Suprapubic skin (tissue), 4 donors: ENCODE measurements around the gene MT1E.

ENCODE experiments used
- CTCF ChIP-seq, 2 donors: fragments of 200-600 bp in 1 of 2; fragments of 450-650 bp in 1 of 2; sonication (generic) in 1 of 2; IDR thresholded peaks; one replicate each; pipeline ENCODE4 v1.5.1; 2016 to 2019; ENCODE audit warnings: antibody characterized with exemption in 2 of 2, mild to moderate bottlenecking in 1 of 2, moderate library complexity in 1 of 2
- EP300 ChIP-seq: sonication (generic); formaldehyde crosslinking; IDR thresholded peaks from one replicate; pipeline ENCODE4 v1.6.1; 2017; ENCODE audit warnings: antibody characterized with exemption
- POLR2A ChIP-seq, 2 donors: fragments of 450-650 bp; IDR thresholded peaks; one replicate each; pipeline ENCODE4 v1.6.1; 2017; ENCODE audit warnings: antibody characterized with exemption in 2 of 2, mild to moderate bottlenecking in 2 of 2, moderate library complexity in 2 of 2
- POLR2AphosphoS5 ChIP-seq, 3 donors: sonication (generic); formaldehyde crosslinking; IDR thresholded peaks; one replicate each; pipeline ENCODE4 v1.6.1; 2017; ENCODE audit warnings: antibody characterized with exemption in 3 of 3

- TF ChIP-seq CTCF (IDR thresholded peaks at IDR 0.05) (no peak), POLR2AphosphoS5 (IDR thresholded peaks at IDR 0.05) (no peak), POLR2A (IDR thresholded peaks at IDR 0.05) (no peak), EP300 (no peak)
Observed at GRCh38 chr16:56651586-56651985, 26.0 kb downstream of the MT1E start, which contains the start of gene MT1B.
